Ramos (cell line): ENCODE data around the gene NOTCH2.

Source experiments
- in situ Hi-C: fragments of 300-500 bp; cut with MboI; formaldehyde crosslinking; loops from one replicate; pipeline ENCODE4 v1.14.3; 2022; ENCODE audit warnings: low sequenced_read_pairs; ENCODE audit not compliant: unreplicated experiment

The NOTCH2 gene

GRCh38 chr1:119914071-119914470 is 155.4 kb downstream of the NOTCH2 start:
- in situ Hi-C loops = no loop called here

- in situ Hi-C loops = no loop called here
Observed at GRCh38 chr1:119912963-119913362, 156.5 kb downstream of the NOTCH2 start.

- in situ Hi-C loops = no loop called here
Observed at GRCh38 chr1:119911775-119912174, 157.7 kb downstream of the NOTCH2 start.

GRCh38 chr1:119910618-119911017 is 158.8 kb downstream of the NOTCH2 start:
- in situ Hi-C loops = no loop called here

- in situ Hi-C loops = no loop called here
Observed at GRCh38 chr1:119909890-119910596, 159.4 kb downstream of the NOTCH2 start.

- in situ Hi-C loops = no loop called here
Observed at GRCh38 chr1:119908661-119909060, 160.8 kb downstream of the NOTCH2 start.

- in situ Hi-C loops = no loop called here
Observed at GRCh38 chr1:119906927-119907652, 162.4 kb downstream of the NOTCH2 start.

- in situ Hi-C loops = no loop called here
Observed at GRCh38 chr1:119903443-119903835, 166.0 kb downstream of the NOTCH2 start.

- in situ Hi-C loops = no loop called here
Observed at GRCh38 chr1:119902775-119903442, 166.6 kb downstream of the NOTCH2 start.

- in situ Hi-C loops = no loop called here
Observed at GRCh38 chr1:119898981-119899720, 170.3 kb downstream of the NOTCH2 start.

- in situ Hi-C loops = no loop called here
Observed at GRCh38 chr1:119898530-119898929, 170.9 kb downstream of the NOTCH2 start.

- in situ Hi-C loops = no loop called here
Observed at GRCh38 chr1:119896303-119896702, 173.2 kb downstream of the NOTCH2 start, which contains the start of gene ADAM30. ADAM30 (minus strand) TSS chr1:119896515; CDS start chr1:119896336, 179 bp downstream.

GRCh38 chr1:119895102-119895501 is 174.4 kb downstream of the NOTCH2 start:
- in situ Hi-C loops = no loop called here

- in situ Hi-C loops = no loop called here
Observed at GRCh38 chr1:119893827-119894700, 175.4 kb downstream of the NOTCH2 start.

- in situ Hi-C loops = no loop called here
Observed at GRCh38 chr1:119893238-119893791, 176.1 kb downstream of the NOTCH2 start.

GRCh38 chr1:119891386-119891785 is 178.1 kb downstream of the NOTCH2 start:
- in situ Hi-C loops = no loop called here

- in situ Hi-C loops = no loop called here
Observed at GRCh38 chr1:119888476-119888875, 181.0 kb downstream of the NOTCH2 start.

- in situ Hi-C loops = no loop called here
Observed at GRCh38 chr1:119887427-119887826, 182.0 kb downstream of the NOTCH2 start.
